K562 (cell line): Measurements from ENCODE around the gene PPP1R12B. TPM values are rescaled to one million over a fixed set of nuclear protein-coding genes. Genes with fewer than 3 reads are reported as not detected.

Experiments
- CEBPG ChIP-seq, 3 experiments: fragments of 200-800 bp in 1 of 3; sonication (Bioruptor generic) in 1 of 3; sonication (generic) in 1 of 3; formaldehyde crosslinking in 1 of 3; IDR thresholded peaks in 2 of 3; conservative IDR thresholded peaks in 1 of 3; 2 replicates each; pipeline versions ENCODE4 v1.6.1 to v1.8.0; 2016 to 2022; ENCODE audit warnings: missing compliant biosample characterization in 2 of 3, missing genetic modification characterization in 2 of 3, mild to moderate bottlenecking in 1 of 3, missing genetic modification reagents in 1 of 3
- CREB1 ChIP-seq, 2 experiments: sonication (generic) in 1 of 2; formaldehyde crosslinking in 1 of 2; IDR thresholded peaks; 2 replicates each; pipeline versions ENCODE4 v1.6.1 to v1.8.0; 2012 to 2022; ENCODE audit warnings: inconsistent platforms in 1 of 2, mild to moderate bottlenecking in 1 of 2, missing genetic modification reagents in 1 of 2, moderate library complexity in 1 of 2
- CREM ChIP-seq: IDR thresholded peaks from 2 replicates; pipeline ENCODE4 v1.6.1; 2014; ENCODE audit warnings: antibody characterized with exemption, low read depth
- FOXJ2 ChIP-seq: fragments of 200-800 bp; sonication (Bioruptor generic); IDR thresholded peaks from 2 replicates; pipeline ENCODE4 v1.6.1; 2016; ENCODE audit warnings: missing genetic modification characterization, missing compliant biosample characterization
- HMG20A ChIP-seq: fragments of 450-650 bp; formaldehyde crosslinking; conservative IDR thresholded peaks from 2 replicates; pipeline ENCODE4 v1.4.0; 2020; ENCODE audit warnings: mild to moderate bottlenecking, mixed read lengths
- NBN ChIP-seq: fragments of 450-650 bp; IDR thresholded peaks from 2 replicates; pipeline ENCODE4 v1.6.1; 2016; ENCODE audit warnings: low read depth, mild to moderate bottlenecking
- NR1H2 ChIP-seq: sonication (generic); formaldehyde crosslinking; IDR thresholded peaks from 2 replicates; pipeline ENCODE4 v1.4.0; 2020; ENCODE audit warnings: mild to moderate bottlenecking, missing genetic modification reagents
- PHB ChIP-seq: fragments of 250-450 bp; sonication (Bioruptor Pico); IDR thresholded peaks from 2 replicates; pipeline ENCODE4 v1.5.0; 2021
- SMARCE1 ChIP-seq: fragments of 450-650 bp; IDR thresholded peaks from 2 replicates; pipeline ENCODE4 v1.7.1; 2016; ENCODE audit warnings: mild to moderate bottlenecking
- SPI1 ChIP-seq: IDR thresholded peaks from 2 replicates; pipeline ENCODE4 v1.6.1; 2011; ENCODE audit warnings: low read depth, low read length, control low read depth, borderline replicate concordance
- ZBTB12 ChIP-seq: fragments of 250-450 bp; sonication (Bioruptor Pico); IDR thresholded peaks from 2 replicates; pipeline ENCODE4 v1.4.0; 2020
- ZBTB40 ChIP-seq, 2 experiments: fragments of 450-650 bp in 1 of 2; sonication (generic) in 1 of 2; formaldehyde crosslinking in 1 of 2; IDR thresholded peaks; 2 replicates each; pipeline versions ENCODE4 v1.7.1 to v1.9.0; 2016 to 2022; ENCODE audit warnings: inconsistent platforms in 1 of 2, mild to moderate bottlenecking in 1 of 2, missing genetic modification reagents in 1 of 2
- ZBTB9 ChIP-seq: fragments of 450-650 bp; formaldehyde crosslinking; IDR thresholded peaks from 2 replicates; pipeline ENCODE4 v1.4.0; 2020; ENCODE audit warnings: mild to moderate bottlenecking, moderate library complexity
- ZNF175 ChIP-seq: fragments of 200-800 bp; sonication (Bioruptor generic); IDR thresholded peaks from 2 replicates; pipeline ENCODE4 v1.6.1; 2016; ENCODE audit warnings: low read depth, mild to moderate bottlenecking, missing genetic modification characterization, missing compliant biosample characterization
- ZNF444 ChIP-seq: fragments of 250-450 bp; sonication (Bioruptor Pico); IDR thresholded peaks from 2 replicates; pipeline ENCODE4 v1.4.0; 2020; ENCODE audit warnings: mild to moderate bottlenecking, moderate library complexity
- ZNF668 ChIP-seq: fragments of 250-450 bp; sonication (Bioruptor Pico); IDR thresholded peaks from 2 replicates; pipeline ENCODE4 v1.8.0; 2022; ENCODE audit warnings: mild to moderate bottlenecking, inconsistent platforms
- polyA plus RNA-seq, 8 experiments: library from polyadenylated mRNA; depleted of rRNA in 4 of 8; stranded (reverse) in 5 of 8; unstranded in 3 of 8; fragments of >200 nt; fragmentation: Nextera tagmentation in 2 of 8; fragmentation: Illumina TruSeq in 1 of 8; extraction: Ambion mirVana in 2 of 8; extraction: Trizol in 1 of 8; gene quantifications; 2 replicates each; pipeline versions ENCODE4 v1.2.1 to v1.2.3, GENCODE V29; 2011 to 2014; ENCODE audit warnings: inconsistent platforms in 1 of 8, missing spikeins in 1 of 8
- total RNA-seq, 7 experiments: library from RNA; depleted of rRNA in 6 of 7; stranded (reverse); fragments of >200 nt in 6 of 7; fragmentation: Illumina TruSeq in 2 of 7; extraction: Trizol in 2 of 7; gene quantifications; 2 replicates each; pipeline versions ENCODE4 v1.2.1 to v1.2.3, GENCODE V29; 2011 to 2021; ENCODE audit warnings: low replicate concordance in 1 of 7

Gene PPP1R12B
- total and polyA plus RNA-seq, 9 of the 15 experiments (the other 6 are each of a cell fraction or from before 2014, with no cell fraction given): 0.73 to 16.9 (median 13.6) TPM

GRCh38 chr1:202348005-202348508 lies 442 bp upstream of the PPP1R12B start (continued):
- TF ChIP-seq CEBPG (CRISPR knock-in tag; IDR thresholded peaks at IDR 0.05) (no peak), CEBPG (tag; conservative IDR thresholded peaks at IDR 0.05 in 1 of 2, IDR thresholded peaks at IDR 0.05 in 1 of 2) (peak in 1 of 2 experiments; percentile 75; a peak in 1 of 4 replicates), ZBTB9 (CRISPR knock-in tag) (no peak), ZNF444 (CRISPR knock-in tag) (0 out of 2 replicates have a peak, but pooled peaks have one; percentile 66), ZBTB12 (peak; percentile 94; the same call in 1 of the 2 replicates), SMARCE1 (0 out of 2 replicates have a peak, but pooled peaks have one; percentile 11), ZNF668 (CRISPR knock-in tag) (0 out of 2 replicates have a peak, but pooled peaks have one; percentile 7), CREB1 (IDR thresholded peaks at IDR 0.05) (0 out of 2 replicates have a peak, but pooled peaks have one; percentile 96), CREB1 (CRISPR knock-in tag; IDR thresholded peaks at IDR 0.05) (no peak), PHB (CRISPR knock-in tag) (no peak), NBN (0 out of 2 replicates have a peak, but pooled peaks have one; percentile 19), HMG20A (CRISPR knock-in tag) (peak; percentile 36; the same call in 1 of the 2 replicates), SPI1 (0 out of 2 replicates have a peak, but pooled peaks have one; percentile 50), ZBTB40 (IDR thresholded peaks at IDR 0.05) (peak; percentile 81), ZBTB40 (CRISPR knock-in tag; IDR thresholded peaks at IDR 0.05) (no peak), ZNF175 (CRISPR knock-in tag) (no peak), CREM (peak; percentile 98), NR1H2 (CRISPR knock-in tag) (no peak), FOXJ2 (tag) (no peak)
